Activated CD8-positive, alpha-beta T cell treated with anti-CD3 and anti-CD28 coated beads for 36 hours (primary cell): ENCODE measurements around the gene PTH2. TPM values are rescaled to one million over a fixed set of nuclear protein-coding genes. Genes with fewer than 3 reads are reported as not detected.
"Not testable (repeated sequence)": the region's sequence is repeated elsewhere in the genome, so short reads cannot be mapped to it uniquely, and the experiment has no call there.

Source experiments
- ATAC-seq: fragments of 200-7000 bp; cut with Tn5 transposase; one replicate; pipeline ENCODE4 v1.10.0; 2021; ENCODE audit warnings: mild to moderate bottlenecking, moderate library complexity
- CTCF ChIA-PET: fragments of 350-600 bp; sonication (Branson Sonifier 250); formaldehyde crosslinking; loops from one replicate; lab custom pipeline; 2021; ENCODE audit warnings: antibody characterized with exemption; lab: Charles Lee
- POLR2A ChIA-PET: fragments of 350-600 bp; sonication (Branson Sonifier 250); formaldehyde crosslinking; loops from one replicate; lab custom pipeline; 2021; ENCODE audit warnings: antibody characterized with exemption; lab: Charles Lee
- DNase-seq: peaks from one replicate; pipeline ENCODE4 v3.0.0-alpha.2; 2020
- H3K27ac Mint-ChIP-seq: one replicate; pipeline ENCODE4 v1.8.0; 2021; ENCODE audit warnings: mild to moderate bottlenecking, mixed read lengths
- H3K27me3 Mint-ChIP-seq: one replicate; pipeline ENCODE4 v1.8.0; 2021; ENCODE audit warnings: mixed read lengths
- H3K36me3 Mint-ChIP-seq: one replicate; pipeline ENCODE4 v1.8.0; 2021; ENCODE audit warnings: low read depth, mixed read lengths
- H3K4me1 Mint-ChIP-seq: one replicate; pipeline ENCODE4 v1.8.0; 2021; ENCODE audit warnings: low read depth, mixed read lengths
- H3K4me3 Mint-ChIP-seq: one replicate; pipeline ENCODE4 v1.8.0; 2021; ENCODE audit warnings: mild to moderate bottlenecking, moderate library complexity, mixed read lengths
- H3K9me3 Mint-ChIP-seq: one replicate; pipeline ENCODE4 v1.8.0; 2021; ENCODE audit warnings: mixed read lengths
- intact Hi-C: fragments of 100-400 bp; cut with micrococcal nuclease; formaldehyde crosslinking; loops from one replicate; pipeline ENCODE4 v1.10.0; 2022
- total RNA-seq, 2 experiments: library from RNA; stranded (reverse); gene quantifications; one replicate each; pipeline ENCODE4 v1.2.3, GENCODE V29; 2021
- TF ChIP-seq, protein P1 (sequence below): fragments of 200-600 bp; IDR thresholded peaks from one replicate; pipeline ENCODE4 v1.8.0; 2022; ENCODE audit warnings: antibody characterized with exemption, mild to moderate bottlenecking

PTH2 gene
- total RNA-seq, 2 experiments from 2014 or later = not detected

DNA sequence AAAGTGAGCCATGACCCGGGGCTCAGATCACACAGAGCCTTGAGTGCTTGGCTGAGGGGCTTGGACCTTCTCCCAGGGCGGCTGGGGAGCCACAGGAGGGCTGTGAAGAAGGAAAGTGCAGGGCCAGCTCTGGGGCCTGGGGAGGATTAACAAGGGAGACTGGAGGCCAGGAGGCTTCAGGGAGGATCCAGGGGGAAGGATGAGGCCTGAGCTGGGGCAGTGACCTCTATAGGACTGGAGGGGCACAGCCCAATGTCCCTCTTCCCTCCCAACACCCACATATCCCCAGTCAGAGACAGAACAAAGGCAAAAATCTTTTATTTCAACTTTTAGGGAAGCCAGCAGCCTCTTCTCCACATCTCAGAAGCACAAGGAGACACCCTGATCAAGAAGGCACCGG is 22.8 kb upstream of the PTH2 start:
- POLR2A ChIA-PET = interaction anchor here (1.6 kb wide), 1 partner anchor 19 kb away, joined by 4 read pairs; no protein-coding TSS in a partner anchor

DNA sequence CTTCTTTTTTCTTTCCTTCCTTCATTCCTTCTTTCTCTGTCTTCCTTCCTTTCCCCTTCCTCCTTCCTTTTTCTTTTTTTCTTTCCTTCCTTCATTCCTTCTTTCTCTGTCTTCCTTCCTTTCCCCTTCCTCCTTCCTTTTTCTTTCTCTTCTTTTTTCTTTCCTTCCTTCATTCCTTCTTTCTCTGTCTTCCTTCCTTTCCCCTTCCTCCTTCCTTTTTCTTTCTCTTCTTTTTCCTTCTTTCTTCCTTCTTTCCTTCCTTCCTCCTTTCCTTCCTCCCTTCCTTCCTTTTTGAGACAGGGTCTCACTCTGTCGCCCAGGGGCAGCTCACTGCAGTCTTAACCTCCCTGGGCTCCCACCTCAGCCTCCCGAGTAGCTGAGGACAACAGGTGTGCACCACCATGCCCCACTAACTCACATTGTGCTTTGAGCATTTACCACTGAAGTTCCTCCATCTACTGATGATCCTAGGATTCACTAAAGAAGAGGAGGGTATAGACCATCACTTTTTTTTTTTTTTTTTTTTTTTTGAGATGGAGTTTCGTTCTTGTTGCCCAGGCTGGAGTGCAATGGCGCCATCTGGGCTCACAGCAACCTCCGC is 21.0 kb upstream of the PTH2 start:
- H3K9me3 Mint-ChIP-seq, DNase-seq, ATAC-seq: not testable (repeated sequence)
- POLR2A ChIA-PET = interaction anchor here (0.7 to 1.6 kb wide), 2 partner anchors 17 to 46 kb away, joined by 4 read pairs; no protein-coding TSS in a partner anchor
- H3K27me3 Mint-ChIP-seq = peaks cover 31% of the 10 kb centered on the region
- H3K4me3 Mint-ChIP-seq = peak overlapping the region; percentile 74
- H3K27ac Mint-ChIP-seq = peak overlapping the region; percentile 83
- CTCF ChIA-PET = interaction anchor here (0.7 to 4.9 kb wide), 5 partner anchors 25 to 53 kb away, joined by 3 to 27 read pairs (median 4); partner anchors contain the start of gene FLT3LG
- peaks cover 17% of the 10 kb centered on the region for H3K36me3 Mint-ChIP-seq
- intact Hi-C loops = loop anchor here (5.0 to 10.0 kb wide), 2 partner anchors 52 to 179 kb away; no protein-coding TSS in a partner anchor
- H3K4me1 Mint-ChIP-seq = peaks cover 42% of the 10 kb centered on the region

More for the DNA sequence above, 22.8 kb upstream of the PTH2 start:
- intact Hi-C loops = loop anchor here (10.0 kb wide), 1 partner anchor 181 kb away; no protein-coding TSS in a partner anchor
- ATAC-seq (no peak), DNase-seq (no peak)
- CTCF ChIA-PET = interaction anchor here (1.1 to 4.9 kb wide), 3 partner anchors 8 to 55 kb away, joined by 3 to 27 read pairs (median 12); partner anchors contain the start of gene FLT3LG
- peaks cover 31% of the 10 kb centered on the region for H3K36me3 Mint-ChIP-seq
- peak overlapping the region; percentile 11 for H3K27ac Mint-ChIP-seq
- peaks cover 51% of the 10 kb centered on the region for H3K4me1 Mint-ChIP-seq
- peaks cover 13% of the 10 kb centered on the region for H3K27me3 Mint-ChIP-seq
- TF ChIP-seq, protein P1, sequence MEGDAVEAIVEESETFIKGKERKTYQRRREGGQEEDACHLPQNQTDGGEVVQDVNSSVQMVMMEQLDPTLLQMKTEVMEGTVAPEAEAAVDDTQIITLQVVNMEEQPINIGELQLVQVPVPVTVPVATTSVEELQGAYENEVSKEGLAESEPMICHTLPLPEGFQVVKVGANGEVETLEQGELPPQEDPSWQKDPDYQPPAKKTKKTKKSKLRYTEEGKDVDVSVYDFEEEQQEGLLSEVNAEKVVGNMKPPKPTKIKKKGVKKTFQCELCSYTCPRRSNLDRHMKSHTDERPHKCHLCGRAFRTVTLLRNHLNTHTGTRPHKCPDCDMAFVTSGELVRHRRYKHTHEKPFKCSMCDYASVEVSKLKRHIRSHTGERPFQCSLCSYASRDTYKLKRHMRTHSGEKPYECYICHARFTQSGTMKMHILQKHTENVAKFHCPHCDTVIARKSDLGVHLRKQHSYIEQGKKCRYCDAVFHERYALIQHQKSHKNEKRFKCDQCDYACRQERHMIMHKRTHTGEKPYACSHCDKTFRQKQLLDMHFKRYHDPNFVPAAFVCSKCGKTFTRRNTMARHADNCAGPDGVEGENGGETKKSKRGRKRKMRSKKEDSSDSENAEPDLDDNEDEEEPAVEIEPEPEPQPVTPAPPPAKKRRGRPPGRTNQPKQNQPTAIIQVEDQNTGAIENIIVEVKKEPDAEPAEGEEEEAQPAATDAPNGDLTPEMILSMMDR = no peak
- no peaks in the 10 kb centered on the region for H3K9me3 Mint-ChIP-seq
- no peak overlapping the region for H3K4me3 Mint-ChIP-seq

DNA sequence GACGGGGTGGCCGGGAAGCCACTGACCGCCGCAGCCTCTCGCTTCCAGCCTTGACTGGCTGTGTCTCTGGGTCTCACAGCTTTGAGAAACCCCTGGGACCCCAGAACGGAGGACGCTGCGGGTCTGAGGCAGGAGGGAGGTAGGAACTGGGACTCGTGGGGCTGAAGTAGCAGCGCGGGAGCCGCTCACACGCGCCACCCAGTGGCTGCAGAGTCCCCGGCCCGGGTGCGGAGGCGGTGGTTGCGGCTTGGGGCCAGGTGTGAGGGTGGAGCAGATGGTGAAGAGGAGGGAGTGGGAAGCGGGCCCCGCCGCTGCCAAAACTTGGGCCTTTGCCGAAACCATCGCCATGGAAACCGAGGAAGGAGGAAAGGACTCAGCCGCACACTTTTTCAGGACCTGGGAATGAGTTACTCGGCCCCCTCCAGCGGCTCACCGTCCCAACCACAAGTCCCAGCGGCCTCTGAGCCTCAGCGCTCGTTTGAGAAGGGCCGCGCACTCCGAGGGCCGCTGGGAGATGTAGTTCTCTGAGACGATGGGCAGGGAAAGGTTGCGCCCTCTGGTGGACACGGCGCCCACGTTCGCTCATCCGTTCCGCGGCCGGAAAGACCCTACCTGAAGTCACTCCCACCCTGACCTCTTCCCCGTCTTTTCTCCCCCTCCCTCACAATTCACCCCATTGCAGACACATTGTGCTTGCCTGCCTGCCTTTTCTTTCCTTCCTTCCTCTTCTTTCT is 20.3 kb upstream of the PTH2 start:
- TF ChIP-seq, protein P1 = peak; percentile 88
- intact Hi-C loops = loop anchor here (5.0 to 10.0 kb wide), 2 partner anchors 51 to 179 kb away; no protein-coding TSS in a partner anchor
- peaks cover 37% of the 10 kb centered on the region for H3K4me1 Mint-ChIP-seq

DNA sequence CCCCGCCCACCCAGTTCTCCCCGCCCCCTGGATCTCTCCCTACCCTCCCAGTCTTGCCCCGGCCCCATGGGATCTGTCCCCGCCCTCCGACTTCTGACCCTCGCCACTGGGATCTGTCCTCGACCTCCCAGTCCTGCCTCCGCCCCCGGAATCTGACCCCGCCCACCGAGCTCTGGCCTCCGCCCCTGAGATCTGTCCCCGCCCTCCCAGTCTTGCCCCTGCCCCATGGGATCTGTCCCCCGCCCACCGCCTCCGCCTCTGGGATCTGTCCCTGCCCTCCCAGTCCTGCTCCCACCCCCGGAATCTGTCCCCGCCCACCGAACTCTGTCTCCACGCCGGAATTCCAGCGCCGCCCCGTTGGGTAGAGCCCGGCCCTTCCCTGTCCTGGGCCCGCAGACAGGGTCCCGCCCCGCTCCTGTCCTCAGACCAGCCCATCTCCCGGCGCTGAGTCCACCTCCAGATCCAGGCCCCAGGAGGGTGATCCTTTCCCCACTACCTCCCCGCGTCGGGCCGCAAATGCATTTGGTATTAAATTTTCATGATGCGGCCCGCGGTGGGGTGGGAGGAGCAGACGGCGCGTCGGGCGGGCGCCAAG is 19.6 kb upstream of the PTH2 start:
- Mint-ChIP-seq H3K36me3 (peaks cover 8% of the 10 kb centered on the region), H3K27ac (peak overlapping the region; percentile 83), H3K4me1 (peaks cover 33% of the 10 kb centered on the region), H3K27me3 (peaks cover 44% of the 10 kb centered on the region), H3K4me3 (peak overlapping the region; percentile 74), H3K9me3 (no peaks in the 10 kb centered on the region)
- ChIA-PET POLR2A (interaction anchor here (0.6 to 2.3 kb wide), 3 partner anchors 9 to 51 kb away, joined by 3 to 11 read pairs (median 6); partner anchors contain the start of genes ALDH16A1 and PIH1D1), CTCF (interaction anchor here (0.5 to 2.0 kb wide), 6 partner anchors 9 to 217 kb away, joined by 3 to 13 read pairs (median 3); partner anchors contain the start of genes FLT3LG and PIH1D1)
- ATAC-seq (peak; percentile 18), DNase-seq (peak; percentile 75)
- intact Hi-C loops = loop anchor here (5.0 to 10.0 kb wide), 2 partner anchors 51 to 178 kb away; no protein-coding TSS in a partner anchor
- TF ChIP-seq, protein P1 = no peak

More for the DNA sequence above, 20.3 kb upstream of the PTH2 start:
- Mint-ChIP-seq H3K27me3 (peaks cover 37% of the 10 kb centered on the region), H3K27ac (peak overlapping the region; percentile 83), H3K4me3 (peak overlapping the region; percentile 74), H3K9me3 (no peaks in the 10 kb centered on the region), H3K36me3 (peaks cover 12% of the 10 kb centered on the region)
- DNase-seq (peak; percentile 97), ATAC-seq (peak; percentile 87)
- POLR2A ChIA-PET = interaction anchor here (0.6 to 2.3 kb wide), 4 partner anchors 9 to 52 kb away, joined by 3 to 11 read pairs (median 5); partner anchors contain the start of genes ALDH16A1 and PIH1D1
- CTCF ChIA-PET = interaction anchor here (0.6 to 4.9 kb wide), 9 partner anchors 8 to 78 kb away, joined by 3 to 27 read pairs (median 4); partner anchors contain the start of genes FLT3LG and PIH1D1
